K562 (cell line): ENCODE results near the gene SLC18B1.

Source experiments
- CXXC5 ChIP-seq: fragments of 250-450 bp; sonication (Bioruptor Pico); IDR thresholded peaks from 2 replicates; pipeline ENCODE4 v1.8.0; 2022; ENCODE audit warnings: inconsistent platforms, mild to moderate bottlenecking, moderate library complexity
- JUNB ChIP-seq: fragments of 450-650 bp; formaldehyde crosslinking; conservative IDR thresholded peaks from 2 replicates; pipeline ENCODE4 v1.4.0; 2020; ENCODE audit warnings: mild to moderate bottlenecking
- SMAD4 ChIP-seq: fragments of 250-450 bp; sonication (Bioruptor Pico); conservative IDR thresholded peaks from 2 replicates; pipeline ENCODE4 v1.8.0; 2021; ENCODE audit warnings: inconsistent platforms, mild to moderate bottlenecking, moderate library complexity
- SMARCE1 ChIP-seq: fragments of 450-650 bp; IDR thresholded peaks from 2 replicates; pipeline ENCODE4 v1.7.1; 2016; ENCODE audit warnings: mild to moderate bottlenecking
- TAF1 ChIP-seq: IDR thresholded peaks from 2 replicates; pipeline ENCODE4 v1.6.1; 2011; ENCODE audit warnings: mild to moderate bottlenecking, low read length, moderate library complexity; ENCODE audit not compliant: insufficient read depth, control insufficient read depth, severe bottlenecking; ENCODE audit errors: extremely low read depth
- TF ChIP-seq, protein P1 (sequence below): sonication (generic); formaldehyde crosslinking; IDR thresholded peaks from 2 replicates; pipeline ENCODE4 v1.8.1; 2023; ENCODE audit warnings: mild to moderate bottlenecking, missing genetic modification reagents
- TF ChIP-seq, protein P2 (sequence below), 3 experiments: IDR thresholded peaks in 2 of 3; conservative IDR thresholded peaks in 1 of 3; 2 replicates each; pipeline ENCODE4 v1.5.1; 2011 to 2012; ENCODE audit warnings: low read length in 3 of 3, mild to moderate bottlenecking in 3 of 3, control low read depth in 2 of 3, improper control_type of control experiment in 1 of 3, inconsistent platforms in 1 of 3, low read depth in 1 of 3, mixed read lengths in 1 of 3, moderate library complexity in 1 of 3; ENCODE audit not compliant: insufficient read depth in 2 of 3

DNA sequence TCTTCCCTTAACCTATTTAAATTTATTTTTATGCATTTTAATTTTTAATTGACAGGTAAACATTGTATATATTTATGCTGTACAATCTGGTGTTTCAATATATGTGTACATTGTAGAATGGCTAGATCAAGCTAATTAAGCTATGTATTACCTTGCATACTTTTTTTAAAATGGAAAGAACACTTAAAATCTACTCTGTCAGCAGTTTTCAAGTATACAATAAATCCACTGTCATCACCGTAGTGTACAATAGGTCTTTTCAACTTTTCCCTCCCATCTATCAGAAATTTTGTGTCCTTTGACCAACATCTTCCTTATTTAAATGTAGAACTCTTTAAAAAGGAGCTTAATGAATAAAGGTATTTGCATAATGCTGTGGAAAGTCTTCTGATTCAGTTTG lies 43.5 kb upstream of the SLC18B1 start:
- TF ChIP-seq, protein P1, sequence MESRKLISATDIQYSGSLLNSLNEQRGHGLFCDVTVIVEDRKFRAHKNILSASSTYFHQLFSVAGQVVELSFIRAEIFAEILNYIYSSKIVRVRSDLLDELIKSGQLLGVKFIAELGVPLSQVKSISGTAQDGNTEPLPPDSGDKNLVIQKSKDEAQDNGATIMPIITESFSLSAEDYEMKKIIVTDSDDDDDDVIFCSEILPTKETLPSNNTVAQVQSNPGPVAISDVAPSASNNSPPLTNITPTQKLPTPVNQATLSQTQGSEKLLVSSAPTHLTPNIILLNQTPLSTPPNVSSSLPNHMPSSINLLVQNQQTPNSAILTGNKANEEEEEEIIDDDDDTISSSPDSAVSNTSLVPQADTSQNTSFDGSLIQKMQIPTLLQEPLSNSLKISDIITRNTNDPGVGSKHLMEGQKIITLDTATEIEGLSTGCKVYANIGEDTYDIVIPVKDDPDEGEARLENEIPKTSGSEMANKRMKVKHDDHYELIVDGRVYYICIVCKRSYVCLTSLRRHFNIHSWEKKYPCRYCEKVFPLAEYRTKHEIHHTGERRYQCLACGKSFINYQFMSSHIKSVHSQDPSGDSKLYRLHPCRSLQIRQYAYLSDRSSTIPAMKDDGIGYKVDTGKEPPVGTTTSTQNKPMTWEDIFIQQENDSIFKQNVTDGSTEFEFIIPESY, result no peak
- no peak for TF ChIP-seq SMAD4 (CRISPR knock-in tag)
- TF ChIP-seq CXXC5 (CRISPR knock-in tag), result no peak
- TF ChIP-seq, protein P2, sequence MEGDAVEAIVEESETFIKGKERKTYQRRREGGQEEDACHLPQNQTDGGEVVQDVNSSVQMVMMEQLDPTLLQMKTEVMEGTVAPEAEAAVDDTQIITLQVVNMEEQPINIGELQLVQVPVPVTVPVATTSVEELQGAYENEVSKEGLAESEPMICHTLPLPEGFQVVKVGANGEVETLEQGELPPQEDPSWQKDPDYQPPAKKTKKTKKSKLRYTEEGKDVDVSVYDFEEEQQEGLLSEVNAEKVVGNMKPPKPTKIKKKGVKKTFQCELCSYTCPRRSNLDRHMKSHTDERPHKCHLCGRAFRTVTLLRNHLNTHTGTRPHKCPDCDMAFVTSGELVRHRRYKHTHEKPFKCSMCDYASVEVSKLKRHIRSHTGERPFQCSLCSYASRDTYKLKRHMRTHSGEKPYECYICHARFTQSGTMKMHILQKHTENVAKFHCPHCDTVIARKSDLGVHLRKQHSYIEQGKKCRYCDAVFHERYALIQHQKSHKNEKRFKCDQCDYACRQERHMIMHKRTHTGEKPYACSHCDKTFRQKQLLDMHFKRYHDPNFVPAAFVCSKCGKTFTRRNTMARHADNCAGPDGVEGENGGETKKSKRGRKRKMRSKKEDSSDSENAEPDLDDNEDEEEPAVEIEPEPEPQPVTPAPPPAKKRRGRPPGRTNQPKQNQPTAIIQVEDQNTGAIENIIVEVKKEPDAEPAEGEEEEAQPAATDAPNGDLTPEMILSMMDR (IDR thresholded peaks at IDR 0.05 in 2 of 3, conservative IDR thresholded peaks at IDR 0.05 in 1 of 3; ENCODE audit: insufficient read depth in 2 of 3, low read depth in 1 of 3, low read length in 3 of 3), result no peak
- TF ChIP-seq TAF1, result no peak
- TF ChIP-seq JUNB (CRISPR knock-in tag), result no peak
- no peak for TF ChIP-seq SMARCE1
